ENCODE data around the gene DNAJC28.

DNAJC28 gene, protein sequence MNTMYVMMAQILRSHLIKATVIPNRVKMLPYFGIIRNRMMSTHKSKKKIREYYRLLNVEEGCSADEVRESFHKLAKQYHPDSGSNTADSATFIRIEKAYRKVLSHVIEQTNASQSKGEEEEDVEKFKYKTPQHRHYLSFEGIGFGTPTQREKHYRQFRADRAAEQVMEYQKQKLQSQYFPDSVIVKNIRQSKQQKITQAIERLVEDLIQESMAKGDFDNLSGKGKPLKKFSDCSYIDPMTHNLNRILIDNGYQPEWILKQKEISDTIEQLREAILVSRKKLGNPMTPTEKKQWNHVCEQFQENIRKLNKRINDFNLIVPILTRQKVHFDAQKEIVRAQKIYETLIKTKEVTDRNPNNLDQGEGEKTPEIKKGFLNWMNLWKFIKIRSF

DNA sequence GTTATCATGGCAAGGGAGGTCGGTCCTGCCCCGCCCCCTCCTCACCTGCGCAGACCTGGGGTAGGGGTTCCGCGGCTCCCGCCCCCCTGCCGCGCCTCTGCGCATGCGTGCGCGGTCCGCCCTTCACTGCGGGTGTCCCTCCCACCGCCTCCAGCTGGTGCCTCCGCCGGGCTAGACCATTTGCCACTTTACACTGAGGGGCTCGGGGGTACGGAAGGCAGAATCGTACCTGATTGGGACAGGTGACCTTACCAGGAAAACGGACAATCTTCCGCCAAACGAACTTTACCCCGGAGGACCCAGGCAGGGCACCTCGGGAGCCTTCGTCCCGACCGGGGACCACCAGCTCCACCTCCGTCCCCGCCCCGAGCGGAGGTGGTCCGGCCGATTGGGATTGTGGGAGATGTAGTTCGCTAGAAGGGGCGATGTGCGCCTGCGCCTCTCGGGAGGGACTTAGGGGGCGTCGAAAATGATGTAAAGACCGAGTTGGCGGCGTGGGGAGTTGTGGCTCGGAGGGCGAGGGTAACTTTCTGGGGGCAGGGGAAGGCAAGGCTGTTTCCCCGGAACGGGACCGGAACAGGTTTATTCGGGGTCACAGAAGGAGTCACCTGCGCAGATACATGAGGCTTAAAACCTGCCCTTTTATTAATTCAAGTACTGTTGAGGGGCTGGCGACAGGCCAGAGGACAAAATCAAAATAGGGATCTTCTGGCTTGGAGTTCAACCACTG is at the start of gene DNAJC28:
Gene DNAJC28, minus strand, starts transcription at position 344 of the 730 bp plus-strand sequence. CDS start 2,323 bp downstream, outside the sequence.
- peak; percentile 86 for DNase-seq (ENCODE audit: low read depth)
- TF ChIP-seq, protein P1, sequence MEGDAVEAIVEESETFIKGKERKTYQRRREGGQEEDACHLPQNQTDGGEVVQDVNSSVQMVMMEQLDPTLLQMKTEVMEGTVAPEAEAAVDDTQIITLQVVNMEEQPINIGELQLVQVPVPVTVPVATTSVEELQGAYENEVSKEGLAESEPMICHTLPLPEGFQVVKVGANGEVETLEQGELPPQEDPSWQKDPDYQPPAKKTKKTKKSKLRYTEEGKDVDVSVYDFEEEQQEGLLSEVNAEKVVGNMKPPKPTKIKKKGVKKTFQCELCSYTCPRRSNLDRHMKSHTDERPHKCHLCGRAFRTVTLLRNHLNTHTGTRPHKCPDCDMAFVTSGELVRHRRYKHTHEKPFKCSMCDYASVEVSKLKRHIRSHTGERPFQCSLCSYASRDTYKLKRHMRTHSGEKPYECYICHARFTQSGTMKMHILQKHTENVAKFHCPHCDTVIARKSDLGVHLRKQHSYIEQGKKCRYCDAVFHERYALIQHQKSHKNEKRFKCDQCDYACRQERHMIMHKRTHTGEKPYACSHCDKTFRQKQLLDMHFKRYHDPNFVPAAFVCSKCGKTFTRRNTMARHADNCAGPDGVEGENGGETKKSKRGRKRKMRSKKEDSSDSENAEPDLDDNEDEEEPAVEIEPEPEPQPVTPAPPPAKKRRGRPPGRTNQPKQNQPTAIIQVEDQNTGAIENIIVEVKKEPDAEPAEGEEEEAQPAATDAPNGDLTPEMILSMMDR (conservative IDR thresholded peaks at IDR 0.05; ENCODE audit: control insufficient read depth, insufficient read depth, low read depth, low read length): no peak
- peak within 1 kb of the TSS; percentile 89 for H3K4me3 ChIP-seq (ENCODE audit: control insufficient read depth, low read depth, low read length)

DNA sequence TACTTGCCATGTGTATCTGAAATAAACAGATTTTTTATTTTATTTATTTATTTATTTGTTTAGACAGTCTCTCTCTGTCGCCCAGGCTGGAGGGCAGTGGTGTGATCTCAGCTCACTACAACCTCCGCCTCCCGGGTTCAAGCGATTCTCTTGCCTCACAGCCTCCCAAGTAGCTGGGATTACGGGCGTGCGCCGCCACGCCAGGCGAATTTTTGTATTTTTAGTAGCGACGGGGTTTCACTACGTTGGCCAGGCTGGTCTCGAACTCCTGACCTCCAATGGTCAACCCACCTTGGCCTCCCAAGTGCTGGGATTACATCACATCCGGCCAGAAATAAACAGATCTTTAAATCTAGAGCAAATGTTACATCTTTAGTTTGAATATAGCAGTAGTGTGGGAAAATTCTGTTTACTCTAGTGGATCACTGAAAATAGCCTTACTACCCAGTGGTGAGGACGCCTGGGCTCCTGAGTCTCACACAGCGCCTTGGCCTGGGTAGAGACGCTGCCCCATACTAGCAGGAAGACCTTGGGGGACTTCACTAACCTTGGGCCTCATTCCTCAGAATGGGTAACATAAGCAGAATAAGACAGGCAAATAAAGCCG is 49.7 kb upstream of the DNAJC28 start:
- TF ChIP-seq, protein P1 (conservative IDR thresholded peaks at IDR 0.05; ENCODE audit: control insufficient read depth, insufficient read depth, low read depth, low read length): no peak
- H3K4me3 ChIP-seq (ENCODE audit: control insufficient read depth, low read depth, low read length): peak overlapping the region; percentile 77
- peak; percentile 28 for DNase-seq (ENCODE audit: low read depth)

DNA sequence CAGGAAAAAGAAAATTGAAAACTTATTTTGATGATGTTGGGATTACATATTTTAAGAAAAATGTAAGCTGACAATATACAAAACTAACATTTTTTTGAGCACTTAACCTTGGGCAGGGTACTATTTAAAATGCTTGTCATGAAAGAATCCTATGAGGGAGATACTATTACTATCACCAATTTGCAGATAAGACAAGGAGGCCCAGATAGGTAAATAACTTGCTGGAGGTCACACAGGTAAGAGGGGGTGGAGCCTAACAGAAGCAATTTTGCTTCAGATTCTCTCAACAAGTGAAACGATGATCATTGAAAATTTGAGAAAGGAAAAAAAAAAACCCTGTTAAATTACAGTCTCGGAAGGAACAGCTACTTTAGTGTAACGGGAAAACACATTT is 49.2 kb upstream of the DNAJC28 start:
- H3K4me3 ChIP-seq (ENCODE audit: control insufficient read depth, low read depth, low read length): peak overlapping the region; percentile 77
- DNase-seq (ENCODE audit: low read depth): no peak
- TF ChIP-seq, protein P1 (conservative IDR thresholded peaks at IDR 0.05; ENCODE audit: control insufficient read depth, insufficient read depth, low read depth, low read length): no peak

DNA sequence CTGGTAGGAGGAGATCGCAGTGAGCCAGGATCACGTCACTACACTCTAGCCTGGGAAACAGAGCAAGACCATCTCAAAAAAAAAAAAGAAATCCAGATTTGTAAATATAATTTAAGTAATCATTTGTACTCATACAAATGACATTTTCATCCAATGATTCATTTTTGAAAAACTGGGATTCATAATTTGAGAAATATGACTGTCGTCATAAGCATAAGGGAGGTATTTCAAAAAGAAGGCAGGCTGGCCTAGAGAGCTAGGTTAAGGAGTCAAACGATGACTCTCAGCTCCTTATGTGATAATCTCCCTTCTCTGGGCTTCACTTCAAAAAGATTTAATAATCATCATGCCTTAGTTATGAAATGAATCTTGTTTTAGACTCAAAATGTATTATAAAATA is 48.1 kb upstream of the DNAJC28 start:
- TF ChIP-seq, protein P1 (conservative IDR thresholded peaks at IDR 0.05; ENCODE audit: control insufficient read depth, insufficient read depth, low read depth, low read length): no peak
- H3K4me3 ChIP-seq (ENCODE audit: control insufficient read depth, low read depth, low read length): no peak overlapping the region
- DNase-seq (ENCODE audit: low read depth): peak; percentile 48

DNA sequence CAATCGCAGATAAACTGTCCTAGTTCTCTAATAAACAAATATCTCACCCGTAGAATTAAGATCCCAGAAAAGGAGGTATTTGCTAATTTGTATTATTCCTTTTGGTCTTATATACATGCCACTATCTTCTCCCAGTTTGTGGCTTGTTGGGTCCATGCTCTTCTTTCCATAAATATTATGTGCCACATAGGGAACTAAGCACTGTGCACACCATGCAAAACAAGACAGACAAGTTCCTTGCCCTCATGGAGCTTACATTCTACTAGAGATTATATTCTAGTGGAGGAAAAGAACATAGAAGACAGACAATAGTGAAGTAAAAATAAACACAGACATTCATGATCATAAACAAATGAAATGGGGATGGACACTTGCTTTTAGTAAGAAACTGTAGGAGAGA is 45.7 kb upstream of the DNAJC28 start:
- DNase-seq (ENCODE audit: low read depth): no peak
- no peak overlapping the region for H3K4me3 ChIP-seq (ENCODE audit: control insufficient read depth, low read depth, low read length)
- TF ChIP-seq, protein P1 (conservative IDR thresholded peaks at IDR 0.05; ENCODE audit: control insufficient read depth, insufficient read depth, low read depth, low read length): no peak

DNA sequence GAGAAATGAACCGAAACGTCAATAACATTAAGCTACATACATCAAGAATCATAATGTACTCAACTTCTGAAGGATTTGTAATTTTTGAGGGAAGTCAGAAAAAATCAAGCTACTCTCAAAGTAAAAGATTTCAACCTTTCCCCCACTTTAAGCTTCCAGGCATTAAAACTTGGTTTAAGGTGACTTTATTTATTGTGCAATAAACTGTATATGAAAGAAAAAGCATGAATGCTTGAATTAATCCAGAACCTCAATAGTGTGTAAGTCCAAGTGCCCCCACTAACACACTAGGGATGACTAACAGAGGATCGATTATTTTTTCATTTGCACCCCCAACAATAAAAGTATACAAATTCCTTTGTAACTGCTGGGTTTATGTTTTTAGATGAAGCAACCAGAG is 39.5 kb upstream of the DNAJC28 start:
- H3K4me3 ChIP-seq (ENCODE audit: control insufficient read depth, low read depth, low read length): no peak overlapping the region
- no peak for DNase-seq (ENCODE audit: low read depth)
- TF ChIP-seq, protein P1 (conservative IDR thresholded peaks at IDR 0.05; ENCODE audit: control insufficient read depth, insufficient read depth, low read depth, low read length): no peak
